Measurements from ENCODE around the gene ZNF787. TPM values are rescaled to one million over a fixed set of nuclear protein-coding genes. Genes with fewer than 3 reads are reported as not detected.

Gene ZNF787
- total and polyA plus RNA-seq, 10 of the 15 experiments (the other 5 are each of a cell fraction or from before 2014, with no cell fraction given): 0.23 to 39.9 (median 4.1) TPM

- in situ Hi-C loops (cut with MboI): no loop called here
- H3K27ac ChIP-seq (ENCODE audit: control insufficient read depth, insufficient read depth): no peak overlapping the region
- H3K27me3 ChIP-seq (replicated peaks in 1 of 2; ENCODE audit: control insufficient read depth in 2 of 2, insufficient read depth in 2 of 2, low read length in 1 of 2): no peaks in the 10 kb centered on the region
- H3K36me3 ChIP-seq (ENCODE audit: control insufficient read depth in 2 of 2, insufficient read depth in 2 of 2, low read length in 1 of 2): no peaks in the 10 kb centered on the region
- no peaks in the 10 kb centered on the region for H3K79me2 ChIP-seq (ENCODE audit: control insufficient read depth, insufficient read depth, low read length)
- H3K4me2 ChIP-seq (ENCODE audit: control insufficient read depth, insufficient read depth): peak overlapping the region; percentile 72
- 6% methylated on average over 39 of the region's 39 CpGs for WGBS (ENCODE audit: insufficient coverage, insufficient replicate concordance, low lambda C conversion rate, missing lambda C conversion rate)
- peak overlapping the region; percentile 25 for H2AFZ ChIP-seq (ENCODE audit: control insufficient read depth, low read depth, low read length)
- intact Hi-C loops (cut with micrococcal nuclease; ENCODE audit: unreplicated experiment): loop anchor here (2.0 kb wide), 2 partner anchors 186 to 266 kb away; no protein-coding TSS in a partner anchor
- RAD21 ChIA-PET (ENCODE audit: unreplicated experiment): interaction anchor here (0.6 to 3.6 kb wide), 13 partner anchors 11 to 433 kb away, joined by 3 to 30 read pairs (median 4); partner anchors contain the start of genes ZNF444 and ZSCAN5A
- no peak for DNase-seq (ENCODE audit: low read depth, low spot score)
- peak; percentile 87 for ATAC-seq
- H3K4me1 ChIP-seq (ENCODE audit: control insufficient read depth, insufficient read depth, low read length): no peaks in the 10 kb centered on the region
- CTCF ChIA-PET: interaction anchor here (0.6 to 4.1 kb wide), 34 partner anchors 8 to 1033 kb away, joined by 3 to 63 read pairs (median 4); partner anchors contain the start of genes GALP and ZSCAN5A
- no peak overlapping the region for H3K9ac ChIP-seq (ENCODE audit: control insufficient read depth, insufficient read depth, low read length)
- BruUV-seq (replicated peaks): no TSS peak
- SMC1A ChIA-PET (ENCODE audit: uncharacterized antibody, unreplicated experiment): interaction anchor here (0.6 to 2.2 kb wide), 17 partner anchors 11 to 434 kb away, joined by 3 to 15 read pairs (median 3); no protein-coding TSS in a partner anchor
- POLR2A ChIA-PET: no interaction called here
- no peaks in the 10 kb centered on the region; the same call in 2 of the 3 replicates for H3K9me3 ChIP-seq (replicated peaks; ENCODE audit: control insufficient read depth, insufficient read depth, low read length)
- FAIRE-seq: no peak
- H4K20me1 ChIP-seq (ENCODE audit: control insufficient read depth, insufficient read depth): no peaks in the 10 kb centered on the region
- peak overlapping the region; percentile 24; the same call in 1 of the 2 replicates for H3K4me3 ChIP-seq
- TF ChIP-seq CEBPZ (IDR thresholded peaks at IDR 0.05; ENCODE audit: low read depth, low read length) (no peak), MYB (IDR thresholded peaks at IDR 0.05; ENCODE audit: borderline replicate concordance, low read depth, low read length) (no peak), HSF1 (IDR thresholded peaks at IDR 0.05; ENCODE audit: low read depth, low read length) (no peak), LARP7 (IDR thresholded peaks at IDR 0.05) (0 out of 2 replicates have a peak, but pooled peaks have one; percentile 25), SMC3 (IDR thresholded peaks at IDR 0.05; ENCODE audit: borderline replicate concordance, low read length) (peak; percentile 61), EED (IDR thresholded peaks at IDR 0.05; ENCODE audit: low read depth) (0 out of 2 replicates have a peak, but pooled peaks have one; percentile 32), SREBF2 (IDR thresholded peaks at IDR 0.05; ENCODE audit: low read length) (no peak), RAD21 (IDR thresholded peaks at IDR 0.05; ENCODE audit: insufficient read depth, low read depth, low read length) (peak; percentile 71)
- TF ChIP-seq, protein P1, sequence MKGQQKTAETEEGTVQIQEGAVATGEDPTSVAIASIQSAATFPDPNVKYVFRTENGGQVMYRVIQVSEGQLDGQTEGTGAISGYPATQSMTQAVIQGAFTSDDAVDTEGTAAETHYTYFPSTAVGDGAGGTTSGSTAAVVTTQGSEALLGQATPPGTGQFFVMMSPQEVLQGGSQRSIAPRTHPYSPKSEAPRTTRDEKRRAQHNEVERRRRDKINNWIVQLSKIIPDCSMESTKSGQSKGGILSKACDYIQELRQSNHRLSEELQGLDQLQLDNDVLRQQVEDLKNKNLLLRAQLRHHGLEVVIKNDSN (IDR thresholded peaks at IDR 0.05; ENCODE audit: borderline replicate concordance, extremely low read length, insufficient read depth, low read depth, low read length): no peak
- TF ChIP-seq, protein P2, sequence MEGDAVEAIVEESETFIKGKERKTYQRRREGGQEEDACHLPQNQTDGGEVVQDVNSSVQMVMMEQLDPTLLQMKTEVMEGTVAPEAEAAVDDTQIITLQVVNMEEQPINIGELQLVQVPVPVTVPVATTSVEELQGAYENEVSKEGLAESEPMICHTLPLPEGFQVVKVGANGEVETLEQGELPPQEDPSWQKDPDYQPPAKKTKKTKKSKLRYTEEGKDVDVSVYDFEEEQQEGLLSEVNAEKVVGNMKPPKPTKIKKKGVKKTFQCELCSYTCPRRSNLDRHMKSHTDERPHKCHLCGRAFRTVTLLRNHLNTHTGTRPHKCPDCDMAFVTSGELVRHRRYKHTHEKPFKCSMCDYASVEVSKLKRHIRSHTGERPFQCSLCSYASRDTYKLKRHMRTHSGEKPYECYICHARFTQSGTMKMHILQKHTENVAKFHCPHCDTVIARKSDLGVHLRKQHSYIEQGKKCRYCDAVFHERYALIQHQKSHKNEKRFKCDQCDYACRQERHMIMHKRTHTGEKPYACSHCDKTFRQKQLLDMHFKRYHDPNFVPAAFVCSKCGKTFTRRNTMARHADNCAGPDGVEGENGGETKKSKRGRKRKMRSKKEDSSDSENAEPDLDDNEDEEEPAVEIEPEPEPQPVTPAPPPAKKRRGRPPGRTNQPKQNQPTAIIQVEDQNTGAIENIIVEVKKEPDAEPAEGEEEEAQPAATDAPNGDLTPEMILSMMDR (IDR thresholded peaks at IDR 0.05 in 2 of 3, conservative IDR thresholded peaks at IDR 0.05 in 1 of 3; ENCODE audit: control insufficient read depth in 2 of 3, extremely low read depth in 1 of 3, insufficient read depth in 1 of 3, low read depth in 3 of 3, low read length in 3 of 3): peak; percentile 85 to 94 (median 88)
- TF ChIP-seq, protein P3, sequence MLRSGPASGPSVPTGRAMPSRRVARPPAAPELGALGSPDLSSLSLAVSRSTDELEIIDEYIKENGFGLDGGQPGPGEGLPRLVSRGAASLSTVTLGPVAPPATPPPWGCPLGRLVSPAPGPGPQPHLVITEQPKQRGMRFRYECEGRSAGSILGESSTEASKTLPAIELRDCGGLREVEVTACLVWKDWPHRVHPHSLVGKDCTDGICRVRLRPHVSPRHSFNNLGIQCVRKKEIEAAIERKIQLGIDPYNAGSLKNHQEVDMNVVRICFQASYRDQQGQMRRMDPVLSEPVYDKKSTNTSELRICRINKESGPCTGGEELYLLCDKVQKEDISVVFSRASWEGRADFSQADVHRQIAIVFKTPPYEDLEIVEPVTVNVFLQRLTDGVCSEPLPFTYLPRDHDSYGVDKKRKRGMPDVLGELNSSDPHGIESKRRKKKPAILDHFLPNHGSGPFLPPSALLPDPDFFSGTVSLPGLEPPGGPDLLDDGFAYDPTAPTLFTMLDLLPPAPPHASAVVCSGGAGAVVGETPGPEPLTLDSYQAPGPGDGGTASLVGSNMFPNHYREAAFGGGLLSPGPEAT (IDR thresholded peaks at IDR 0.05; ENCODE audit: low read depth): 0 out of 2 replicates have a peak, but pooled peaks have one; percentile 23
Observed at GRCh38 chr19:56066152-56067023, 54.7 kb downstream of the ZNF787 start.

All from GM12878 (cell line).